Prostate gland (tissue), 2 donors: ENCODE data around the gene RPRD1B. TPM values are rescaled to one million over a fixed set of nuclear protein-coding genes. Genes with fewer than 3 reads are reported as not detected.
A peak's percentile ranks its signal among the peaks of the same experiment; 100 is the strongest.
"Not testable (repeated sequence)": the region's sequence is repeated elsewhere in the genome, so short reads cannot be mapped to it uniquely, and the experiment has no call there.

Source experiments
- DNase-seq: peaks from one replicate; pipeline ENCODE4 v3.0.0-alpha.2; 2019; ENCODE audit warnings: low spot score
- H3K27ac ChIP-seq, 2 donors: fragments of 200-600 bp; sonication (generic); 2 replicates each; pipeline ENCODE4 v1.5.1; 2017 to 2019
- H3K27me3 ChIP-seq: fragments of 200-600 bp; sonication (generic); replicated peaks from 2 replicates; pipeline ENCODE4 v1.5.1; 2019; ENCODE audit not compliant: insufficient read depth
- H3K36me3 ChIP-seq, 2 donors: fragments of 200-600 bp; sonication (generic); 1 replicate in 1 of 2; 2 replicates in 1 of 2; pipeline versions ENCODE4 v1.5.1 to v1.8.1; 2017 to 2019
- H3K4me1 ChIP-seq: fragments of 200-600 bp; sonication (generic); replicated peaks from 2 replicates; pipeline ENCODE4 v1.5.1; 2019
- H3K4me3 ChIP-seq, 2 donors: fragments of 200-600 bp; sonication (generic); 2 replicates each; pipeline ENCODE4 v1.5.1; 2017 to 2019
- H3K9me3 ChIP-seq: fragments of 200-600 bp; sonication (generic); 2 replicates; pipeline ENCODE4 v1.5.1; 2017
- POLR2A ChIP-seq: fragments of 450-650 bp; IDR thresholded peaks from one replicate; pipeline ENCODE4 v1.6.1; 2016; ENCODE audit warnings: antibody characterized with exemption, mild to moderate bottlenecking
- POLR2AphosphoS5 ChIP-seq: sonication (generic); formaldehyde crosslinking; IDR thresholded peaks from one replicate; pipeline ENCODE4 v1.6.1; 2017; ENCODE audit warnings: antibody characterized with exemption
- WGBS: methylation state at CpG from one replicate; pipeline ENCODE4 v1.1.5; 2018; 5-methylcytosine and 5-hydroxymethylcytosine counted together
- intact Hi-C: fragments of 100-400 bp; cut with DNase I; formaldehyde crosslinking; loops from one replicate; pipeline ENCODE4 v1.14.2; 2022
- total RNA-seq, 2 donors: library from RNA; depleted of rRNA; stranded (reverse); fragments of >200 nt; gene quantifications; one replicate each; pipeline ENCODE4 v1.1.0, GENCODE V29; 2016
- TF ChIP-seq, protein P1 (sequence below), 4 experiments: fragments of 200-600 bp in 2 of 4; fragments of 450-650 bp in 2 of 4; sonication (generic) in 2 of 4; IDR thresholded peaks; 1 replicate in 3 of 4; 2 replicates in 1 of 4; pipeline ENCODE4 v1.5.1; 2016 to 2019; ENCODE audit warnings: antibody characterized with exemption in 4 of 4, mild to moderate bottlenecking in 2 of 4, moderate library complexity in 2 of 4

Gene RPRD1B
- total RNA-seq, 2 donors from 2014 or later: 21.9 to 27.5 TPM

DNA sequence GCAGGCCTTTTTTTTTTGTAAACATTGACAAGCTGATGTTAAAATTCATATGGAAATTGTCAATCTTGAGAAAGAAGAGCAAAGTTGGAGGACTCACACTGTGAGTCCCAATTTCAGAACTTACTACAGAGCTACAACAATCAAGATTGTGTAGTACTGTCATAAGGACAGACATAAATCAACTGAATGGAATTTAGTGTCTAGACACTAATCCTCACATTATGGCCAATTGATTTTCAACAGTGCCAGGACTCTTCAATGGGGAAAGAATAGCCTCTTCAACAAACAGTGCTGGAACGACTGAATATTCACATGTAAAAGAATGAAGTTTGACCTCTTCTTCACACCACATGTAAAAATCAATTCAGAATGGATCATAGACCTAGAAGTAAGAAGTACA is 70.7 kb downstream of the RPRD1B start:
- Histone ChIP-seq H3K4me1 (peaks cover 13% of the 10 kb centered on the region), H3K9me3 (no peaks in the 10 kb centered on the region), H3K4me3 (no peak overlapping the region), H3K36me3 (no peaks in the 10 kb centered on the region), H3K27me3 (no peaks in the 10 kb centered on the region), H3K27ac (no peak overlapping the region)
- WGBS: 58% methylated on average over 1 of the region's 1 CpG
- TF ChIP-seq, protein P1, sequence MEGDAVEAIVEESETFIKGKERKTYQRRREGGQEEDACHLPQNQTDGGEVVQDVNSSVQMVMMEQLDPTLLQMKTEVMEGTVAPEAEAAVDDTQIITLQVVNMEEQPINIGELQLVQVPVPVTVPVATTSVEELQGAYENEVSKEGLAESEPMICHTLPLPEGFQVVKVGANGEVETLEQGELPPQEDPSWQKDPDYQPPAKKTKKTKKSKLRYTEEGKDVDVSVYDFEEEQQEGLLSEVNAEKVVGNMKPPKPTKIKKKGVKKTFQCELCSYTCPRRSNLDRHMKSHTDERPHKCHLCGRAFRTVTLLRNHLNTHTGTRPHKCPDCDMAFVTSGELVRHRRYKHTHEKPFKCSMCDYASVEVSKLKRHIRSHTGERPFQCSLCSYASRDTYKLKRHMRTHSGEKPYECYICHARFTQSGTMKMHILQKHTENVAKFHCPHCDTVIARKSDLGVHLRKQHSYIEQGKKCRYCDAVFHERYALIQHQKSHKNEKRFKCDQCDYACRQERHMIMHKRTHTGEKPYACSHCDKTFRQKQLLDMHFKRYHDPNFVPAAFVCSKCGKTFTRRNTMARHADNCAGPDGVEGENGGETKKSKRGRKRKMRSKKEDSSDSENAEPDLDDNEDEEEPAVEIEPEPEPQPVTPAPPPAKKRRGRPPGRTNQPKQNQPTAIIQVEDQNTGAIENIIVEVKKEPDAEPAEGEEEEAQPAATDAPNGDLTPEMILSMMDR (IDR thresholded peaks at IDR 0.05): no peak
- no peak for TF ChIP-seq POLR2A
- TF ChIP-seq POLR2AphosphoS5: no peak
- intact Hi-C loops: no loop called here
- no peak for DNase-seq

DNA sequence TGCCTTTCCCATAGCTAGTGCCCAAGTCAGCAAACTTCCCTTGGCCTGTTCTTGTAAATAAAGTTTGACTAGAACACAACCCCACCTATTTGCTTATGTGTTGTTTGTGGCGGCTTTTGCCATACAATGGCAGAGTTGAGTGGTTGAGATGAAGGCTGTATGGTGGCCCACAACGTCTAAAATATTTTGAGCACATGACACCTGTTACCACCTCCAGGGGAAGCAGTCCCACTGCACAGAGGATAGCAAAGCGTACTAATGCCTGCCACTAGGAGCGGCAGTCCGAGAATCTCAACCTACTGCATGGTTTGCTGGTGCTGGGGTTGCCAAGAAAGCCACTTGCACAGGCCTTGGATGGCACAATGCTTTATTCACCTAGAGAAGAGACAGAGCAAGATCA is 72.9 kb downstream of the RPRD1B start:
- WGBS: 74% methylated on average over 5 of the region's 5 CpGs
- H3K27ac ChIP-seq: peak overlapping the region in 1 of 2 donors; percentile 41
- H3K27me3 ChIP-seq: no peaks in the 10 kb centered on the region
- TF ChIP-seq POLR2AphosphoS5 (no peak), POLR2A (no peak)
- TF ChIP-seq, protein P1 (IDR thresholded peaks at IDR 0.05): no peak
- DNase-seq: no peak
- no peaks in the 10 kb centered on the region for H3K9me3 ChIP-seq
- H3K4me1 ChIP-seq: peaks cover 20% of the 10 kb centered on the region
- H3K4me3 ChIP-seq: no peak overlapping the region
- no peaks in the 10 kb centered on the region for H3K36me3 ChIP-seq
- intact Hi-C loops: no loop called here

DNA sequence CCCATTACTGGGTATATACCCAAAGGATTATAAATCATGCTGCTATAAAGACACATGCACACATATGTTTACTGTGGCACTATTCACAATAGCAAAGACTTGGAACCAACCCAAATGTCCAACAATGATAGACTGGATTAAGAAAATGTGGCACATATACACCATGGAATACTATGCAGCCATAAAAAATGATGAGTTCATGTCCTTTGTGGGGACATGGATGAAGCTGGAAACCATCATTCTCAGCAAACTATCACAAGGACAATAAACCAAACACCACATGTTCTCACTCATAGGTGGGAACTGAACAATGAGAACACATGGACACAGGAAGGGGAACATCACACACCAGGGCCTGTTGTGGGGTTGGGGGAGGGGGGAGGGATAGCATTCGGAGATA is 73.8 kb downstream of the RPRD1B start:
- DNase-seq, H3K36me3 ChIP-seq, H3K27me3 ChIP-seq, H3K9me3 ChIP-seq, H3K27ac ChIP-seq, intact Hi-C loops, H3K4me3 ChIP-seq: not testable (repeated sequence)
- 100% methylated on average over 1 of the region's 1 CpG for WGBS
- H3K4me1 ChIP-seq: peaks cover 20% of the 10 kb centered on the region

DNA sequence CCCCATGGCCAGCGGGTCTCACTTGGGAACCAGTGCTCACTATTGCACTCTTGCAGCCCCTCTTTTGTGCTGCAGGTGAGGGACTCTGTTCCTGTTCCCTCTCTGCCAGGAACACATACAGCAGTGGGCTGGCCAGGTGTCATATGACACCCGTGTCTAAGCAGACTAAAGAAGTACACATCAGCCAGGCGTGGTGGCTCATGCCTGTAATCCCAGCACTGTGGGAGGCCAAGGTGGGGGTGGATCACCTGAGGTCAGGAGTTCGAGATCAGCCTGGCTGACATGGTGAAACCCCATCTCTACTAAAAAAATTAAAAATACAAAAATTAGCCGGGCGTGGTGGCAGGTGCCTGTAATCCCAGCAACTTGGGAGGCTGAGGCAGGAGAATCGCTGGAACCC is 74.4 kb downstream of the RPRD1B start:
- H3K9me3 ChIP-seq, DNase-seq, H3K27me3 ChIP-seq, H3K36me3 ChIP-seq, H3K4me3 ChIP-seq: not testable (repeated sequence)
- intact Hi-C loops: loop anchor here (2.0 kb wide), 1 partner anchor 57 kb away; the partner anchor contains the start of gene TGM2
- Histone ChIP-seq H3K27ac (peak overlapping the region; percentile 21 to 69), H3K4me1 (peaks cover 20% of the 10 kb centered on the region)
- WGBS: 79% methylated on average over 7 of the region's 7 CpGs

DNA sequence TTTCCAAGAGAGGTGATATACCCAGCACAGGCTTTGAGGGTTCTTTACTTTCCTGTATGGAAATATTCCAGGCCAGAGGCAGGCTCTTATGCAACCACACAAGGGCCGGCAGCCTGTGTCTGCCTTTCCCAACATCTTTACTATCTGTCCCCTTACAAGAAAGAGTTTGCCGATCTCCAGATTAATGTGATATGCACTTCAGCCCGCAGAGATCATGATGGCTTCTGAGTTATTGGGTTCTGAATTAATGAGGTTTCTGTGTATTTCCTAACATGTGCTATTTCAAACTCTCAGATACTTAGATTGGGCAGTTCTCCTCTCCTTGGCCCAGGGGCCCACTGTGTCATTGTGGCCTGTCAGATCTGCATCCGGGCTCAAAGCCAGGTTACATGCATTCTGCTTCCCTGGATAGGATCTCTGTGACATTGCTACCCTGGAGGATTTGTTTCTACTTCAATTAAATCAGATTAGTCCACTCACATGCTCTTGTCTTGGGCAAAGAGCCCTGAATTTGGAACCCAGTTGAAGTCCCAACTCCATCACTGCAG is 75.0 kb downstream of the RPRD1B start:
- Histone ChIP-seq H3K27ac (peak overlapping the region; percentile 21 to 69), H3K9me3 (no peaks in the 10 kb centered on the region), H3K36me3 (no peaks in the 10 kb centered on the region), H3K4me3 (no peak overlapping the region), H3K4me1 (peaks cover 20% of the 10 kb centered on the region), H3K27me3 (no peaks in the 10 kb centered on the region)
- peak; percentile 56 for DNase-seq
- intact Hi-C loops: loop anchor here (2.0 kb wide), 1 partner anchor 56 kb away; the partner anchor contains the start of gene TGM2
- 19% methylated on average over 4 of the region's 4 CpGs for WGBS
- TF ChIP-seq, protein P1 (IDR thresholded peaks at IDR 0.05): no peak
- TF ChIP-seq POLR2A: no peak
- TF ChIP-seq POLR2AphosphoS5: peak; percentile 50

DNA sequence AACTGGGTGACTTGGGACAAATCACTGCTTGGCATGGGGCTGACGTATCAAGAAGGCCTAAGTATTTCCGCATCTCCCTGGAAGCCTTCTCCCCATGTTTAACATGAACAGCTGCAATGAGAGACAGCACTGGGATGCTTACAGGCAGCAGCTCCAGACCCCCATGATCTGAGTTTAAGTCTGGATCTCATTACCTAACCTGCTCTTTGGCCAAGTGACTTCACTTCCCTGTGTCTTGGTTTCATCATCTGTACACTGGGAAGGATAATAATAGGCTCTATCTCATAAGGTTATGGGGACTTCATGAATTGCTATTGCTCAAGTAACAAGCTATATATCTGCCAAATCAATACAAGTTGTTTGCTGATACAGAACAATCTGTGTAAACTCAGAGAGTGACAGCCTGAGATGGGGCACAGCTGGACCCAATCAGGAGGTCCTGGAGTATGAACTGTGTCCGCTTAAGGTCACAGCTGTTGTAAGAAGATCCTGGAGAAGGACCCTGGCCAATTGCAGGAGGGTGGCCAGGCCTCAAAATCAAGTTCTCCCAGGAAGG is 75.5 kb downstream of the RPRD1B start:
- H3K4me3 ChIP-seq: no peak overlapping the region
- 46% methylated on average over 3 of the region's 3 CpGs for WGBS
- peak overlapping the region; percentile 38 to 69 for H3K27ac ChIP-seq
- no peaks in the 10 kb centered on the region for H3K27me3 ChIP-seq
- H3K36me3 ChIP-seq: no peaks in the 10 kb centered on the region
- DNase-seq: peak; percentile 47
- intact Hi-C loops: loop anchor here (2.0 kb wide), 1 partner anchor 56 kb away; the partner anchor contains the start of gene TGM2
- TF ChIP-seq, protein P1 (IDR thresholded peaks at IDR 0.05): no peak
- peak; percentile 70 for TF ChIP-seq POLR2AphosphoS5
- TF ChIP-seq POLR2A: no peak
- H3K9me3 ChIP-seq: no peaks in the 10 kb centered on the region
- peaks cover 20% of the 10 kb centered on the region for H3K4me1 ChIP-seq
